Measurements from ENCODE around the gene GPR149.
A peak's percentile ranks its signal among the peaks of the same experiment; 100 is the strongest.

GPR149 gene

DNA sequence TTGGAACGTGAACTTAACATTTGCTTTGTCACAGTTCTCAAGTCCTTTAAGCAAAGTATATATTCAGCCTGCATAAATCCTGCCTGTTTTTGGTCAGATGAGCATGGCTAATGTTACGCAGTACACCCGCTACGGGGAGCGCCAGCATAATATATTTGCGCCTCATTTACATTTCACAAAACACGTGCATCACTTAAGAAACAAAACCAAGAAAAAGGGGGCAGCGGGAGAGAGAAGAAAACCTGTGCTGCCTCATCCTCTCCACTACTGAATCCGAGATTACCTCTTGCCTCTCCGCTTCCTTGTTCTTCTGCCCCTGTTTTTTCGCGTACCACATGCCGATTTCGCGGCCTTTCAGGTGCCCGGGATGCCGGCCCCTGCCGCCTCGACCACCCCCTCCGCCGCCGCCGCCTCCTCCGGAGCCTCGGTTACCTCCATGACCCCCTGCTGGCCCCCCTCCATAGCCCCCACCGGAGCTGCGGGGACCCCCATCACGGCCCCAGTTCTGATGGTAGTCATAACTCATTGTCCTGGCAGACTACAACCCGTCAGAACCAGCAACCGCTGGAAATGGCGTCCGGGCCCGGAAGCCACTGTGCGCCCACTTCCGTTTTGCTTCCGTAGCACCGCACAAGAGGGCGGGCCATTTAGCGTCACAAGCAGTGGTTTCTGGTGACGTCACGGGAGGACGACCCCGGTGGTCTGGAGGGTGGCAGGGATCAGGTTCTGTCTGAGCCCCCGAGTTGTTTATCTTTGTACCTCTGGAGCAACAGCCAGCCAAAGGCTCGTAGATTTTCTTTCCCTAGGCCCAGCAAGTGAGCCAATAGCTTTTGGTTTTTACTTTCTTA lies 105.9 kb downstream of the GPR149 start, which contains the start of gene DHX36:
Gene DHX36, minus strand, starts transcription at position 597 of the 848 bp plus-strand sequence. Its CDS starts 71 bp downstream, at position 526.
- Mint-ChIP-seq H3K27ac (peak within 1 kb of the TSS; percentile 99), H3K9me3 (peaks cover 0 to 2% of the 10 kb centered on the region in 2 donors), H3K4me3 (peak within 1 kb of the TSS; percentile 92 to 93), H3K36me3 (peaks cover 8 to 9% of the 10 kb centered on the region in 2 donors), H3K4me1 (peaks cover 6 to 15% of the 10 kb centered on the region in 2 donors), H3K27me3 (no peaks in the 10 kb centered on the region)
- peak; percentile 82 for DNase-seq
- peak; percentile 97 for ATAC-seq (replicated peaks)

DNA sequence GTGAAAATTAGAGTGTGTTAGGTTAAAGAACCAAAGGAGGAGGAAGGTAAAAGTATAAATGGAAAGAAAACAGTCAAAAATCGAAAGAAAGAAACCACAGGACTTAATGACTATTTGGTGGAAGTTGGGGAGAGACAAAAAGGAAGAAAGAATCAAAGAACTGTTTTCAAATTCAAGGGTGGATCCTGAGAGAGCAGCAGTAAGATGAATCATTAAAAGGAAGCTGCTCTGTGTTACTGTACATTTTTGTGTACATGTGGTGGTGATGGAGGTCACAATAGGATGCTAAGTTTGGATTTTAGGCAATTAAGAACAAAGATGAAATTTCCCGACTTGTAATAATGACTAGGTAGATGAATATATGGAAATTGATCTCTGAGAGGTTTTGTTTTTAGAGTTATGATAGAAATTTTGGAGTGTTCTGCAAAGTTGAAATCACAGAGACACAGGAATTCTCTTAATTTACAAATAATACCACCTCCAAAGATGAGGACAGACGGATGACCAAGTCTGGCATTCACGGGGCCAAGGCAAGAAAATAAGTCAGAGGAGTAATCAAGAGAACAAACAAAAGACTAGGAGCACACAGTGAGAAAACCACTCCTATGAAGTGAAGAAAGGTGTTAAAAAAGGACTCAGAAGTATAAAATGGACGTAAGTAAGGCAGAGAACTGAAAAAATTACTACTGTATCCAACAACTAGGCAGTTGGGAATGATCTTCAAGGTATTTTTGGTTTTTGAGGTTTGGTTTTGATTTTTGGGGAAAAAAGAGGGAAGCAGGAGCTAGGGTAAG lies 112.8 kb downstream of the GPR149 start:
- peaks cover 0 to 2% of the 10 kb centered on the region in 2 donors for H3K9me3 Mint-ChIP-seq
- no peaks in the 10 kb centered on the region for H3K27me3 Mint-ChIP-seq
- DNase-seq (no peak), ATAC-seq (replicated peaks) (no peak)
- H3K27ac Mint-ChIP-seq, result peak overlapping the region; percentile 70
- peaks cover 22 to 42% of the 10 kb centered on the region in 2 donors for H3K36me3 Mint-ChIP-seq
- peak overlapping the region in 1 of 2 donors; percentile 1 for H3K4me3 Mint-ChIP-seq
- peaks cover 16 to 38% of the 10 kb centered on the region in 2 donors for H3K4me1 Mint-ChIP-seq

DNA sequence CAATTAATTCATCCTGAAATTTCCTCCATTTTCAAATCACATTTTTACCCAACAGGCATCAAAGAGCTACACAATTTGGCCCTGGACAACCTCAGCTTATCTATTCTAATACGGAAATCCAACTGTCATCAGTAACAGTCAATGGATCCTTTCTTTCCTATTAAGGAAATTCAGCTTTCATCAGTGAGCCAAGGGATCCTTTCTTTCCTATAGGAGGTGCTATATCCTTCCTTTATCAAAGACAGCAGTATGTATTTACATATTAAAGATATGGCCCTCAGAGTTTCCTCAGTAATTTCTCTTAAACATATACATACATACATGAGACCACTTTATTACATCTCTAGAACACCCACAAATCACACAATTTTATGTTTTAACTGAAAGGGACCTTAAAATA lies 115.8 kb downstream of the GPR149 start:
- Mint-ChIP-seq H3K4me1 (peaks cover 12 to 27% of the 10 kb centered on the region in 2 donors), H3K36me3 (peaks cover 17 to 39% of the 10 kb centered on the region in 2 donors), H3K9me3 (no peaks in the 10 kb centered on the region), H3K4me3 (no peak overlapping the region), H3K27ac (no peak overlapping the region), H3K27me3 (no peaks in the 10 kb centered on the region)
- ATAC-seq (replicated peaks) (no peak), DNase-seq (no peak)

DNA sequence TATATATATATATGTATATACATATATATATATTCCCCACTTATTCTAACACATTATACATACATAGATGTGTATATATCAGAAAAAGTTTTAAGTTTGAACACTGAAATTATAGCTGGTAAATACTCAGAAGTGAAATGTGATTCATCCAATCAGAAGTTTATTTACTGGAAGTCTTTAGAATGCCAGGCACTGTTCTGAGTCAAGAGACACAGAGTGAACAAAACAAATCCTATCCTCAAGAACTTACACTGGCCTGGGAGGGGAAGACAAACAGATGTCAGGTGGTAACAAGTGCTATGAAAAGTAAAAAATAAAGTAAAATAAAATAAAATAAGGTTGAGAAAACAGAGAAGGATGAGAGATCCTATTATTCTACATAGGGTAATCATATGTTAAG lies 119.2 kb downstream of the GPR149 start:
- no peak for ATAC-seq (replicated peaks)
- peaks cover 28 to 40% of the 10 kb centered on the region in 2 donors for H3K36me3 Mint-ChIP-seq
- DNase-seq, result no peak
- H3K27me3 Mint-ChIP-seq, result no peaks in the 10 kb centered on the region
- no peak overlapping the region for H3K27ac Mint-ChIP-seq
- peaks cover 7 to 14% of the 10 kb centered on the region in 2 donors for H3K4me1 Mint-ChIP-seq
- H3K4me3 Mint-ChIP-seq, result no peak overlapping the region
- no peaks in the 10 kb centered on the region for H3K9me3 Mint-ChIP-seq

DNA sequence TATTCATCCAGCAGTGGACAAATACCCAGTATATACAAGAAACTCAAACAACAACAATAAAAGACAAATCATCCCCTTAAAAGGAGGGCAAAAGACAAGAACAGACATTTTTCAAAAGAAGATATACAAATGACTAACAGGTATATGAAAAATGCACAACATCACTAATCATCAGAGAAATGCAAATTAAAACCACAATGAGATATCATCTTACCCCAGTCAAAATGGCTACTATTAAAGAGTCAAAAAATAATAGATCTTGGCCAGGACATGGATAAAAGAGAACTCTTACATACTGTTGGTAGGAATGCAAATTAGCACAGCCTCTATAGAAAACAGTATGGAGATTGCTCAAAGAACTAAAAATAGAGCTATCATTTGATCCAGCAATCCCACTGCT lies 122.6 kb downstream of the GPR149 start:
- H3K9me3 Mint-ChIP-seq, result no peaks in the 10 kb centered on the region
- H3K27ac Mint-ChIP-seq, result no peak overlapping the region
- peaks cover 21 to 31% of the 10 kb centered on the region in 2 donors for H3K36me3 Mint-ChIP-seq
- peaks cover 7 to 14% of the 10 kb centered on the region in 2 donors for H3K4me1 Mint-ChIP-seq
- no peaks in the 10 kb centered on the region for H3K27me3 Mint-ChIP-seq
- H3K4me3 Mint-ChIP-seq, result no peak overlapping the region
- ATAC-seq (replicated peaks) (no peak), DNase-seq (no peak)

DNA sequence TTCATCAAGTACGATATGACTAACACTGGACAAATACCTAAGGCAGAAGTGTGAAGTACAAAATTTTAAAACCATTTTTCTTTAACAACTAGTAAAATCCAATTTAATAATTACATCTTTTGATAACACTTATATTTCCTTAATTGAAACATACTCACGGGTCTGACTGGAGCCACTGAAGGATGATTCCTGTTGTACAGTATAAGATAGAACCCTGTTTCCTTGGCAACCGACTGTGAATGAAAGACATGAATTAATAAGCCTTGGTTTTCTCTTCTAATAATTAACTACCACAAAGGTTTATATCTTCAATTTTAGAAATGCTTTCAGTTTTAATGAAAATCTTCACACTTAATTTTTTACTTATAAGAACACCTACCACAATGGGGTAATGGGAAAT lies 125.1 kb downstream of the GPR149 start:
- Mint-ChIP-seq H3K9me3 (no peaks in the 10 kb centered on the region), H3K4me3 (no peak overlapping the region), H3K27ac (no peak overlapping the region), H3K36me3 (peaks cover 28 to 44% of the 10 kb centered on the region in 2 donors), H3K4me1 (peaks cover 7 to 14% of the 10 kb centered on the region in 2 donors), H3K27me3 (no peaks in the 10 kb centered on the region)
- ATAC-seq (replicated peaks) (no peak), DNase-seq (no peak)

DNA sequence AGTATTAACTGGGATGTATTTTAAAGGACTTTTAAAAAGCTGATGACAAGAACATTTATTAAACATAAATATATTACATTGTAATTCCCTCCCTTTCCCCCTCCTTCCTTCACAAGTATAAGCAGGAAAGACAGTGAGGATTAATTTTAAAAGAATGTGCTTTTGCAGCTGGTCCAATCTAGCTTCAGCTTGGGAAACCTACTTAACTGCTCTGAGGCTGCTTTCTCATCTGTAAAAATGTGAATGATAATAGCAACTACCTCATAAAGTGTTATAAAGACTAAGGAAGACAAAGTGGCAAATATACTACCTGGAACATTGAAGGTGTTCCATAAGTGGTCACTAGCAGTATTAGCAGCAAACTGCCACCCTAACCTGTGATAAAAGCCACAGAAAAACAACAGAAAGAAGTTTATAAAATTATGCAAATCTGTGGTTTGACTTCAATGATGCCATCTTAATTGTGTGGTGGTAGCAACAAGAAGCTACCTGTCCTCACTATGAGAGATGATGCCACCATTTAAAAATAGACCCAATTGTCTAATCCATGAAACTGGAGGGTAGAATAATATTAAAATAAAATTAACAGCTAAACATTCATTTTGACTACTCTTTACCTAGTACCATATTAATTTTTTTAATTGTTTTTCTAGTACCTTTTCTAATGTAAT lies 125.7 kb downstream of the GPR149 start:
- no peak for ATAC-seq (replicated peaks)
- Mint-ChIP-seq H3K4me1 (peaks cover 7 to 14% of the 10 kb centered on the region in 2 donors), H3K36me3 (peaks cover 28 to 41% of the 10 kb centered on the region in 2 donors)

DNA sequence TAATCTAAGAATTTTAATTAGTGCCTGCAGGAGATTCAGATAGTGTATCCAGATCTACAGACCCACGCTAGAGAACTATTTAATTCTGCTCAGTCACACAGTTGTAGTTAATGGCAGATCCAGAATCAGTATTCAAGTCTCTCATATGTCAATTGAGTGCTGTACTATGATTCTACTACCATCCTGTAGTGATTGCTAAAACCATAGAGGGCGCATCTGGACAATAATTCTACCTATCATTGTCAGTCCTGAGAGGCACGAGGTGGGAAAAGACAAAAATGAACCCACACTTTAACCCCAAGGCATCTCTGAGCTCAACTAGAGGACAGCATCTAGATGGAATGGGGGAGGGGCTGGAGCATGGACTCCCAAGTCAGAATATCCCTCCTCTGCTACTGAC lies 128.4 kb downstream of the GPR149 start:
- no peaks in the 10 kb centered on the region for H3K9me3 Mint-ChIP-seq
- ATAC-seq (replicated peaks) (no peak), DNase-seq (no peak)
- no peaks in the 10 kb centered on the region for H3K4me1 Mint-ChIP-seq
- H3K27ac Mint-ChIP-seq, result no peak overlapping the region
- H3K4me3 Mint-ChIP-seq, result no peak overlapping the region
- no peaks in the 10 kb centered on the region for H3K27me3 Mint-ChIP-seq
- H3K36me3 Mint-ChIP-seq, result peaks cover 27 to 36% of the 10 kb centered on the region in 2 donors

More for the DNA sequence above, 125.7 kb downstream of the GPR149 start:
- H3K27ac Mint-ChIP-seq, result no peak overlapping the region
- no peak for DNase-seq
- no peak overlapping the region for H3K4me3 Mint-ChIP-seq
- H3K9me3 Mint-ChIP-seq, result no peaks in the 10 kb centered on the region
- H3K27me3 Mint-ChIP-seq, result no peaks in the 10 kb centered on the region

DNA sequence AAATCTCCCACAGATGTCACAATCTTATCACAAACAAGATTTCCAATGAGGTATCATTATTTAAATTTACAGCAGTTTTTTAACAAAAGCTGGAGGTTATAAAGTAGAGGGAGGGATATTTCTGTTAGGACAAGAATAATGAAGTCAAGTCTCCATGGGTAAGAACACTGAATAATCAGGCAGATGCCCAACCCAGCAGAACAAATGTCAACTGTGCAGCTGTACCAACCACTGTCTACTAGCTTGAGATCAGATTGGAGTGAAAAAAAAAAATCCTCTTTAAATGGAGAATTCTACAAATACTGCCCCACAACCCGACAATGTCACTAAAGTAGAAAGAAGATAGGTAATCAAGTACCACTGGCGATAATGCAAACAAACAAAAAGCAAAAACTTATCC lies 136.0 kb downstream of the GPR149 start:
- Mint-ChIP-seq H3K27ac (peak overlapping the region; percentile 6), H3K4me1 (no peaks in the 10 kb centered on the region)

DNA sequence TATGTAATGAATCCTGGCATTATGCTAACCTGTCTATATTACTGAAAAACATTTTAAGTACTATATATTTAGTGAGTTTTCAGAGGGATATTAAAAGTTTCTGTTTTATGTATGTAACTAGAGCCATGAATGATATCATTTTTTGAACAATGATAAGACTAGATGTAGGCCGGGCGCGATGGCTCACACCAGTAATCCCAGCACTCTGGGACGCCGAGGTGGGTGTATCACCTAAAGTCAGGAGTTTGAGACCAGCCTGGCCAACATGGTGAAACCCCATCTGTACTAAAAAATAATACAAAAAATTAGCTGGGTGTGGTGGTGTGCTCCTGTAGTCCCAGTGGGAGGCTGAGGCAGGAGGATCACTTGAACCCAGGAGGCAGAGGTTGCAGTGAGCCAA lies 139.8 kb downstream of the GPR149 start:
- Mint-ChIP-seq H3K27me3 (no peaks in the 10 kb centered on the region), H3K9me3 (no peaks in the 10 kb centered on the region), H3K4me1 (peaks cover 2 to 3% of the 10 kb centered on the region in 2 donors), H3K36me3 (peaks cover 25 to 46% of the 10 kb centered on the region in 2 donors), H3K4me3 (no peak overlapping the region), H3K27ac (no peak overlapping the region)
- DNase-seq, result no peak
- ATAC-seq (replicated peaks), result no peak

More for the DNA sequence above, 136.0 kb downstream of the GPR149 start:
- Mint-ChIP-seq H3K36me3 (peaks cover 23 to 39% of the 10 kb centered on the region in 2 donors), H3K27me3 (no peaks in the 10 kb centered on the region), H3K9me3 (no peaks in the 10 kb centered on the region), H3K4me3 (no peak overlapping the region)
- no peak for DNase-seq
- no peak for ATAC-seq (replicated peaks)

All from stimulated activated naive B cell treated with anti-CD40 and anti-IgM and Interleukin-4, amounts not matched to agents 10 μg/mL and 1 μg/mL and 100 μg/mL, for 72 hours (primary cell).